Endothelial cell of umbilical vein (primary cell): ENCODE data around the gene PRDM16. TPM values are rescaled to one million over a fixed set of nuclear protein-coding genes. Genes with fewer than 3 reads are reported as not detected.

Experiments used
- BruUV-seq: library from RNA; stranded (reverse); fragments of 400-500 nt; replicated peaks from 2 replicates; lab custom pipeline; 2021; lab: Mats Ljungman, UMichigan
- CTCF ChIA-PET: fragments of 300-600, 350-600 bp; sonication (Branson Sonifier 250); formaldehyde crosslinking; loops from one replicate; lab custom pipeline; 2021; ENCODE audit warnings: antibody characterized with exemption, inconsistent platforms; lab: Charles Lee
- POLR2A ChIA-PET: fragments of 300-600, 350-600 bp; sonication (Branson Sonifier 250); formaldehyde crosslinking; loops from one replicate; lab custom pipeline; 2021; ENCODE audit warnings: antibody characterized with exemption, inconsistent platforms; lab: Charles Lee
- DNase-seq: peaks from one replicate; pipeline ENCODE4 v3.0.0-alpha.2; 2011; ENCODE audit warnings: low read depth, low spot score
- FAIRE-seq: peaks from 2 replicates; lab custom pipeline; 2011; peaks lifted over from hg19 to GRCh38; lab: Jason Lieb, UNC
- H2AFZ ChIP-seq: 2 replicates; pipeline ENCODE4 v1.6.0; 2012; ENCODE audit warnings: low read depth, low read length, control low read depth, inconsistent platforms
- H3K27ac ChIP-seq: 2 replicates; pipeline ENCODE4 v1.5.1; 2011; ENCODE audit warnings: low read depth, mild to moderate bottlenecking, control low read depth, low read length, moderate library complexity; ENCODE audit not compliant: insufficient read depth
- H3K27me3 ChIP-seq, 2 experiments: 2 replicates each; pipeline versions ENCODE4 v1.6.0 to v1.6.1; 2011; ENCODE audit warnings: low read length in 2 of 2, mixed read lengths in 1 of 2; ENCODE audit not compliant: control insufficient read depth in 2 of 2, insufficient read depth in 2 of 2
- H3K36me3 ChIP-seq, 2 experiments: 2 replicates in 1 of 2; 3 replicates in 1 of 2; pipeline ENCODE4 v1.5.1; 2011; ENCODE audit warnings: low read length in 2 of 2, mild to moderate bottlenecking in 1 of 2, moderate library complexity in 1 of 2; ENCODE audit not compliant: control insufficient read depth in 2 of 2, insufficient read depth in 2 of 2; ENCODE audit errors: extremely low read depth in 1 of 2
- H3K4me1 ChIP-seq: 3 replicates; pipeline ENCODE4 v1.5.1; 2011; ENCODE audit warnings: mild to moderate bottlenecking, low read length; ENCODE audit not compliant: control insufficient read depth, insufficient read depth; ENCODE audit errors: extremely low read depth
- H3K4me2 ChIP-seq: 2 replicates; pipeline ENCODE4 v1.6.1; 2011; ENCODE audit warnings: low read length, control low read depth, mixed read lengths; ENCODE audit not compliant: insufficient read depth
- H3K4me3 ChIP-seq, 3 experiments: fragments of 200-600 bp in 1 of 3; sonication (generic), shearing (Covaris generic) in 1 of 3; replicated peaks in 1 of 3; 2 replicates each; pipeline ENCODE4 v1.5.1; 2011 to 2016; ENCODE audit warnings: control low read depth in 3 of 3, low read length in 3 of 3, mild to moderate bottlenecking in 2 of 3, inconsistent platforms in 1 of 3, low read depth in 1 of 3, moderate library complexity in 1 of 3; ENCODE audit not compliant: insufficient read depth in 1 of 3
- H3K79me2 ChIP-seq: 2 replicates; pipeline ENCODE4 v1.6.0; 2012; ENCODE audit warnings: low read length, inconsistent platforms; ENCODE audit not compliant: control insufficient read depth, insufficient read depth
- H3K9ac ChIP-seq: replicated peaks from 2 replicates; pipeline ENCODE3; 2011; ENCODE audit warnings: low read length, control low read depth; ENCODE audit not compliant: insufficient read depth; ENCODE audit errors: extremely low read depth
- H3K9me1 ChIP-seq: replicated peaks from 3 replicates; pipeline ENCODE4 v1.6.0; 2011; ENCODE audit warnings: mild to moderate bottlenecking, low read length; ENCODE audit not compliant: control insufficient read depth, insufficient read depth; ENCODE audit errors: extremely low read depth
- H3K9me3 ChIP-seq: replicated peaks from 2 replicates; pipeline ENCODE4 v1.5.1; 2012; ENCODE audit warnings: low read length, inconsistent platforms; ENCODE audit not compliant: control insufficient read depth, insufficient read depth
- H4K20me1 ChIP-seq: replicated peaks from 2 replicates; pipeline ENCODE3; 2011; ENCODE audit warnings: mild to moderate bottlenecking, low read length; ENCODE audit not compliant: control insufficient read depth, insufficient read depth; ENCODE audit errors: extremely low read depth
- EZH2 ChIP-seq: IDR thresholded peaks from 2 replicates; pipeline ENCODE4 v1.6.1; 2012; ENCODE audit warnings: borderline replicate concordance, low read depth, mild to moderate bottlenecking, moderate library complexity, low read length, inconsistent platforms; ENCODE audit not compliant: severe bottlenecking
- FOS ChIP-seq: IDR thresholded peaks from 2 replicates; pipeline ENCODE4 v1.6.1; 2011; ENCODE audit warnings: mild to moderate bottlenecking, low read length, moderate library complexity, borderline replicate concordance; ENCODE audit not compliant: insufficient read depth
- GATA2 ChIP-seq: IDR thresholded peaks from 2 replicates; pipeline ENCODE4 v1.7.0; 2011; ENCODE audit warnings: low read depth, mild to moderate bottlenecking, moderate library complexity, mixed read lengths, low read length; ENCODE audit not compliant: insufficient read length, insufficient read depth
- JUN ChIP-seq: IDR thresholded peaks from 2 replicates; pipeline ENCODE4 v1.6.1; 2011; ENCODE audit warnings: borderline replicate concordance, low read depth; ENCODE audit not compliant: insufficient read length, insufficient read depth
- MYC ChIP-seq: IDR thresholded peaks from one replicate; pipeline ENCODE4 v1.6.1; 2011; ENCODE audit warnings: mild to moderate bottlenecking, low read depth, low read length
- POLR2A ChIP-seq: IDR thresholded peaks from 2 replicates; pipeline ENCODE4 v1.6.1; 2012; ENCODE audit warnings: low read depth, mild to moderate bottlenecking, control low read depth, low read length
- POLR2AphosphoS5 ChIP-seq: IDR thresholded peaks from 2 replicates; pipeline ENCODE4 v1.6.1; 2012; ENCODE audit warnings: low read depth, mild to moderate bottlenecking, control low read depth, low read length, moderate library complexity; ENCODE audit not compliant: insufficient read depth
- dilution Hi-C: fragments of 300-500 bp; cut with MboI; formaldehyde crosslinking; loops from one replicate; pipeline ENCODE4 v1.15.0; 2019; ENCODE audit warnings: low sequenced_read_pairs; ENCODE audit not compliant: extremely low pct_ligation_motif_present
- intact Hi-C: fragments of 100-400 bp; cut with micrococcal nuclease; formaldehyde crosslinking; loops from one replicate; pipeline ENCODE4 v1.10.0; 2022
- polyA plus RNA-seq, 4 experiments: library from polyadenylated mRNA; depleted of rRNA in 3 of 4; stranded (reverse) in 3 of 4; unstranded in 1 of 4; fragments of >200 nt; gene quantifications; 2 replicates each; pipeline versions ENCODE4 v1.2.1 to v1.2.3, GENCODE V29; 2011 to 2012; ENCODE audit warnings: missing spikeins in 1 of 4
- total RNA-seq: library from RNA; stranded (reverse); gene quantifications from 2 replicates; pipeline ENCODE4 v1.2.3, GENCODE V29; 2021
- TF ChIP-seq, protein P1 (sequence below), 2 donors: IDR thresholded peaks; 1 replicate in 1 of 2; 2 replicates in 1 of 2; pipeline ENCODE4 v1.5.1; 2011; ENCODE audit warnings: low read length in 2 of 2, mild to moderate bottlenecking in 2 of 2, moderate library complexity in 2 of 2, control low read depth in 1 of 2, inconsistent platforms in 1 of 2, low read depth in 1 of 2; ENCODE audit not compliant: insufficient read depth in 1 of 2; ENCODE audit errors: extremely low read depth in 1 of 2
- TF ChIP-seq, protein P2 (sequence below): IDR thresholded peaks from 2 replicates; pipeline ENCODE4 v1.6.1; 2011; ENCODE audit not compliant: insufficient read depth, insufficient read length

Gene PRDM16
- total and polyA plus RNA-seq, 2 donors (not counting 3 experiments of a cell fraction or from before 2014, with no cell fraction given) = not detected

- FAIRE-seq (no peak), DNase-seq (no peak)
- POLR2A ChIA-PET = no interaction called here
- H3K27me3 ChIP-seq = no peaks in the 10 kb centered on the region
- no peaks in the 10 kb centered on the region for H3K36me3 ChIP-seq
- no peaks in the 10 kb centered on the region for H4K20me1 ChIP-seq
- H2AFZ ChIP-seq = no peak overlapping the region
- CTCF ChIA-PET = no interaction called here
- H3K9me1 ChIP-seq = no peaks in the 10 kb centered on the region
- intact Hi-C loops = no loop called here
- H3K27ac ChIP-seq = no peak overlapping the region
- H3K4me1 ChIP-seq = no peaks in the 10 kb centered on the region
- H3K9ac ChIP-seq = no peak overlapping the region
- H3K9me3 ChIP-seq = peaks cover 6% of the 10 kb centered on the region
- TF ChIP-seq, protein P1, sequence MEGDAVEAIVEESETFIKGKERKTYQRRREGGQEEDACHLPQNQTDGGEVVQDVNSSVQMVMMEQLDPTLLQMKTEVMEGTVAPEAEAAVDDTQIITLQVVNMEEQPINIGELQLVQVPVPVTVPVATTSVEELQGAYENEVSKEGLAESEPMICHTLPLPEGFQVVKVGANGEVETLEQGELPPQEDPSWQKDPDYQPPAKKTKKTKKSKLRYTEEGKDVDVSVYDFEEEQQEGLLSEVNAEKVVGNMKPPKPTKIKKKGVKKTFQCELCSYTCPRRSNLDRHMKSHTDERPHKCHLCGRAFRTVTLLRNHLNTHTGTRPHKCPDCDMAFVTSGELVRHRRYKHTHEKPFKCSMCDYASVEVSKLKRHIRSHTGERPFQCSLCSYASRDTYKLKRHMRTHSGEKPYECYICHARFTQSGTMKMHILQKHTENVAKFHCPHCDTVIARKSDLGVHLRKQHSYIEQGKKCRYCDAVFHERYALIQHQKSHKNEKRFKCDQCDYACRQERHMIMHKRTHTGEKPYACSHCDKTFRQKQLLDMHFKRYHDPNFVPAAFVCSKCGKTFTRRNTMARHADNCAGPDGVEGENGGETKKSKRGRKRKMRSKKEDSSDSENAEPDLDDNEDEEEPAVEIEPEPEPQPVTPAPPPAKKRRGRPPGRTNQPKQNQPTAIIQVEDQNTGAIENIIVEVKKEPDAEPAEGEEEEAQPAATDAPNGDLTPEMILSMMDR (IDR thresholded peaks at IDR 0.05; ENCODE audit: extremely low read depth in 1 of 2, insufficient read depth in 1 of 2, low read depth in 1 of 2, low read length in 2 of 2) = no peak
- TF ChIP-seq EZH2 = no peak
- TF ChIP-seq FOS = no peak
- TF ChIP-seq GATA2 = no peak
- TF ChIP-seq POLR2A = no peak
- TF ChIP-seq POLR2AphosphoS5 = no peak
- no peak for TF ChIP-seq MYC
- no peak for TF ChIP-seq JUN
- TF ChIP-seq, protein P2, sequence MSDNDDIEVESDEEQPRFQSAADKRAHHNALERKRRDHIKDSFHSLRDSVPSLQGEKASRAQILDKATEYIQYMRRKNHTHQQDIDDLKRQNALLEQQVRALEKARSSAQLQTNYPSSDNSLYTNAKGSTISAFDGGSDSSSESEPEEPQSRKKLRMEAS = no peak
- H3K4me2 ChIP-seq = no peak overlapping the region
- no peak overlapping the region for H3K4me3 ChIP-seq
- no TSS peak for BruUV-seq
- dilution Hi-C loops = no loop called here
- no peaks in the 10 kb centered on the region for H3K79me2 ChIP-seq
Measured at GRCh38 chr1:3113741-3114056, 44.7 kb downstream of the PRDM16 start.
